HL-60 (cell line): ENCODE results near the gene MYBPH.

Source experiments
- GABPA ChIP-seq: IDR thresholded peaks from 2 replicates; pipeline ENCODE4 v1.6.1; 2012; ENCODE audit warnings: low read depth
- POLR2AphosphoS5 ChIP-seq: IDR thresholded peaks from 2 replicates; pipeline ENCODE4 v1.6.1; 2012; ENCODE audit warnings: low read depth
- TF ChIP-seq, protein P1 (sequence below): IDR thresholded peaks from one replicate; pipeline ENCODE4 v1.5.1; 2011; ENCODE audit warnings: low read length, control low read depth, inconsistent platforms; ENCODE audit not compliant: insufficient read depth
- TF ChIP-seq, protein P2 (sequence below): IDR thresholded peaks from 2 replicates; pipeline ENCODE4 v1.6.1; 2012; ENCODE audit warnings: low read depth; ENCODE audit not compliant: insufficient replicate concordance

DNA sequence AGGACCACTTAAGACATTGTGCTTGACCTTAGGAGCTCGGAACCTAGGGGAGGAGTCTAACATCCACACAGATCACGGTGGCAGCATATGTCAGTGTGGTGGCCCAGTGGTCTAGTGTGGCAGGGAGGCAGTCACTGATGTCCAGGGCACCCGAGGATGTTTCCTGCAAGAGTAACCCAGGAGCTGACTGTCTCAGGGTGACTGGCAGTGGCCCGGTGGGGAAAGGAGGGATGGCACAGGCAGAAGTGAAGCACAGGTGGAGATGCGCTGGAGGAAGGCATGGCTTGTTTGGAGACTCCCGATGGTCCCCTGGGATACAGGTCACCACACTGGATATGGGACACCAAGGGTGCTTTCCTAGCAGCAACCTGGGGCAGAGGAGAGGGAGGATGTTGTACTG, 37.5 kb upstream of the MYBPH start:
- TF ChIP-seq, protein P1, sequence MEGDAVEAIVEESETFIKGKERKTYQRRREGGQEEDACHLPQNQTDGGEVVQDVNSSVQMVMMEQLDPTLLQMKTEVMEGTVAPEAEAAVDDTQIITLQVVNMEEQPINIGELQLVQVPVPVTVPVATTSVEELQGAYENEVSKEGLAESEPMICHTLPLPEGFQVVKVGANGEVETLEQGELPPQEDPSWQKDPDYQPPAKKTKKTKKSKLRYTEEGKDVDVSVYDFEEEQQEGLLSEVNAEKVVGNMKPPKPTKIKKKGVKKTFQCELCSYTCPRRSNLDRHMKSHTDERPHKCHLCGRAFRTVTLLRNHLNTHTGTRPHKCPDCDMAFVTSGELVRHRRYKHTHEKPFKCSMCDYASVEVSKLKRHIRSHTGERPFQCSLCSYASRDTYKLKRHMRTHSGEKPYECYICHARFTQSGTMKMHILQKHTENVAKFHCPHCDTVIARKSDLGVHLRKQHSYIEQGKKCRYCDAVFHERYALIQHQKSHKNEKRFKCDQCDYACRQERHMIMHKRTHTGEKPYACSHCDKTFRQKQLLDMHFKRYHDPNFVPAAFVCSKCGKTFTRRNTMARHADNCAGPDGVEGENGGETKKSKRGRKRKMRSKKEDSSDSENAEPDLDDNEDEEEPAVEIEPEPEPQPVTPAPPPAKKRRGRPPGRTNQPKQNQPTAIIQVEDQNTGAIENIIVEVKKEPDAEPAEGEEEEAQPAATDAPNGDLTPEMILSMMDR = no peak
- TF ChIP-seq POLR2AphosphoS5 (no peak), GABPA (no peak)
- TF ChIP-seq, protein P2, sequence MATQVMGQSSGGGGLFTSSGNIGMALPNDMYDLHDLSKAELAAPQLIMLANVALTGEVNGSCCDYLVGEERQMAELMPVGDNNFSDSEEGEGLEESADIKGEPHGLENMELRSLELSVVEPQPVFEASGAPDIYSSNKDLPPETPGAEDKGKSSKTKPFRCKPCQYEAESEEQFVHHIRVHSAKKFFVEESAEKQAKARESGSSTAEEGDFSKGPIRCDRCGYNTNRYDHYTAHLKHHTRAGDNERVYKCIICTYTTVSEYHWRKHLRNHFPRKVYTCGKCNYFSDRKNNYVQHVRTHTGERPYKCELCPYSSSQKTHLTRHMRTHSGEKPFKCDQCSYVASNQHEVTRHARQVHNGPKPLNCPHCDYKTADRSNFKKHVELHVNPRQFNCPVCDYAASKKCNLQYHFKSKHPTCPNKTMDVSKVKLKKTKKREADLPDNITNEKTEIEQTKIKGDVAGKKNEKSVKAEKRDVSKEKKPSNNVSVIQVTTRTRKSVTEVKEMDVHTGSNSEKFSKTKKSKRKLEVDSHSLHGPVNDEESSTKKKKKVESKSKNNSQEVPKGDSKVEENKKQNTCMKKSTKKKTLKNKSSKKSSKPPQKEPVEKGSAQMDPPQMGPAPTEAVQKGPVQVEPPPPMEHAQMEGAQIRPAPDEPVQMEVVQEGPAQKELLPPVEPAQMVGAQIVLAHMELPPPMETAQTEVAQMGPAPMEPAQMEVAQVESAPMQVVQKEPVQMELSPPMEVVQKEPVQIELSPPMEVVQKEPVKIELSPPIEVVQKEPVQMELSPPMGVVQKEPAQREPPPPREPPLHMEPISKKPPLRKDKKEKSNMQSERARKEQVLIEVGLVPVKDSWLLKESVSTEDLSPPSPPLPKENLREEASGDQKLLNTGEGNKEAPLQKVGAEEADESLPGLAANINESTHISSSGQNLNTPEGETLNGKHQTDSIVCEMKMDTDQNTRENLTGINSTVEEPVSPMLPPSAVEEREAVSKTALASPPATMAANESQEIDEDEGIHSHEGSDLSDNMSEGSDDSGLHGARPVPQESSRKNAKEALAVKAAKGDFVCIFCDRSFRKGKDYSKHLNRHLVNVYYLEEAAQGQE = no peak
